Activated T-cell treated with anti-CD3 and anti-CD28 coated beads, Interleukin-2, amount 50 U/mL, for 1 hour (primary cell): ENCODE measurements around the gene ARNT2.

Source experiments
- DNase-seq: peaks from one replicate; pipeline ENCODE4 v3.0.0-alpha.2; 2020

Gene ARNT2

DNA sequence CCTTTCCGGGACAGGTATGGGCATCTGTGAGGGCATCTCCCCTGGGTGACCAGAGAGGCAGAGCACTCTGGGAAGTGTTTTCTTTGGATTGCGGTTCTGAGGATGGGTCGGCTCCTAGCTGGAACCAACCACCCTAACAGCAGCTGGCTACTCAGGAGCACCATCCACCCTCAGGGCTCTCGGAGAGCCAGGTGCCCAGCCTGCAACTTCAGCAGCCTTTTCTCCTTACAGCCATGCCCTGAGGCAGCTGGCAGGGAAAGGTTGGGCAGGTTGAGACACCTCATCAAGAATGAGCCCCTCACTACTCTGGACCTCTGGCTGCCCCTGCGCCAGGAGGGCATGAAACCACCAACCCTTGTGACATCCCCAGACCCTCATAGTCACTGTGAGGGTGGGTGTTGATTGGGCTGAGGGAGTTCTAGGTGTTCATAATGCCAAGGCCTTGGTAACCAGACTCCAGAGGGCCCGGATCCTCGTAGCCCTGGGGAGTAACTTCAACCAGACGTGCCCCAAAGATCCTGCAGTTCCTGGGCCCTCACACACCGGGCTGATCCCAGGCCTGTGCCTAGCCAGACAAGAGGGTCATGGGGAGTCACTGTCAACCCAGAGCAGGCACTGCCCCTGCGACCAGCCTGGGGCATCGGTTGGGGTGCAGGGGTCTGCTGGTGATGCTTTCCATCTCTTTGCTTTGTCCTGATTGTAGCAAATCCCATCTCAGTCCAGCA lies 176.5 kb downstream of the ARNT2 start:
- DNase-seq = no peak

- DNase-seq = no peak
These were observed 177.8 kb downstream of the ARNT2 start for GRCh38 chr15:80581976-80582375.

GRCh38 chr15:80582816-80583423 lies 178.7 kb downstream of the ARNT2 start:
- DNase-seq = no peak

DNA sequence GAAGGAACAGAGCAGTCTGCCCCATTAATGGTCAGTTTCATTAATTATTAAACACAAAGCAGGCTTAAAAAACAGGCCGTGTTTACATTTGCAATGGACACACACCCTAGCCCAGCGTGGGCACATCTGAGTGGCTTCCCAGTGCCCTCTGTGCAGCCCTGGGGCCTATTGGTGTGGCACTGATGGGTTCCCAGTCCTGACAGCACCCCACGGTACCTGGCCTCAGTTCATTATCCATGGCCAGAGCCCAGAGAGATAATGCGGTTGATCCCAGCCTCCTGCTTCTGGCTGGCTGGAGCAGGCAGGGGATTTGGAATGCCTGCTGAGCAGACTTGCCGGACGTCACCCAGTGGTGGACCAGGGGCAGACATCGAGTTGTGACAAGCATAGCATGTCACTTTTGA lies 180.4 kb downstream of the ARNT2 start:
- DNase-seq = no peak

GRCh38 chr15:80584973-80585525 lies 180.9 kb downstream of the ARNT2 start:
- no peak for DNase-seq

DNA sequence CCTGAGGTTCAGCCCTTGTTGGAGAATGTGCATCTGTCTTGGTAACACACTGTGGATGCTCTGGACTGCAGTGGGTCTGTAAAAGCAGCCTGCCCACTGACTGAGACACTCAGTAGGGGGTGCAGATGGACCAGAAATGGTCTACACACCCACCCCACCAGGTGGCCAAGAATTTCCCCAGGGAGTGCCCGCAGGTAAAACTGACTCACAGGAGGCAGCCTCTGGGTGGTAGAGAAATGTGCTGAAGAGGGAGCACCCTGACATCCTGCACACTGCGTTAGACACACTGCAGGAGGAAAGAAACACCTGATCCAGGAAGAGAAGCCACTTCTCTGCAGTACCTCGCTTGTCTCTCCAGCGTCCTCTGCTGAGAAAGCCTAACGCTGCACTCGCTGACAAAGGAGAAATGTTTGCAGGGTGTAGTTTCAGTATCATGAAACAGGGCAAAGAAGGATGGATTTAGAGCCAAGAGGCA lies 181.4 kb downstream of the ARNT2 start:
- DNase-seq = no peak

GRCh38 chr15:80586161-80586560 lies 182.0 kb downstream of the ARNT2 start:
- DNase-seq = no peak

DNA sequence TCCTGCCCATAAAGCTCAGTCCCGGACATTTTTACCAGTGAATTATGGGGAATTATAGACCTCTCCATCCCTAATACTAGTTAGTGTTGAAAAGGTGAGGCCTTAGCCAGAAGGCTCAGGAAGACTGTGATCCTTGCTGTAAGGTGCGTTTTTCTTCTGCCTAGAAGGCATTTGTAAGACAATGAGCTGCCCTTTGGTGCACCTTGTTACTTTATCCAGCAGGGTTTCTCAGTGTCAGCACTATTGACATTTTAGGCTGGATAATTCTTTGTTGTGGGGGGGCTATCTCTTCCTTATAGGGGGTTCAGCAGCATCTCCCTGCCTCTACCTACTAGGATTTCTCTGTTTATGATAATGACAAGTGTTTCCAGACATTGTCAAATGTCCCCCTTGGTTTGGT lies 182.8 kb downstream of the ARNT2 start:
- no peak for DNase-seq

DNA sequence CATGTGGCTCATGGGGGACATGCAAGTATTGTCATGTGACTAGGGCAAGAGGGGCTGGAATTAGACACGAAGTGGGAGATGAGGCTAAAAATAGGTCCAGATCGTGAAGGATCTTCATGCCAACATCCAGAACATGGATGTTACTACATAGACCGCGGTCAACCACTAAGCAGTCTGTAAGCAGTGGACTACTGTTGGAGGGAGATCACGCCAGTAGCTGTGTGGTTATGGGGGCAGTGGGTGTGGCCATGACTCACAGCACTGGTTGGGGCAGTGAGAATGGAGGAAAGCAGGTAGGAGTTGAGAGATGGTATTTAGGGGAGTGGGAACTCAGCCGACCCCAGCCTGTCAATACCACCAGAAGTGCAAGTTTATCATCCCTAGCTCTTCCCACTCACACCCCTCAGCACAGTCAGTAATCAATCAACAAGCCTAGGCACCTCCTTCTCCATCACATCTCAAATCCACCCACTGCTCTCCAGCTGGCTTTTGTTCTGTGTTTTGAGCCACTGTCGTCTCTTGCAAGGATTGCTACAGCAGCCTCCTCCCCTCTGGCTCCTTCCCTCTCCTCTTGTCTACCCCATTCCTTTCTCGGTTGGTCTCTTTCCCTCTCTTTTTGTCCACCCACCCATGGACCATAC lies 183.8 kb downstream of the ARNT2 start:
- DNase-seq = no peak

GRCh38 chr15:80588801-80589200 lies 184.6 kb downstream of the ARNT2 start:
- DNase-seq = no peak

- DNase-seq = no peak
These were observed 186.7 kb downstream of the ARNT2 start for GRCh38 chr15:80590761-80591355.

GRCh38 chr15:80591471-80591870 lies 187.3 kb downstream of the ARNT2 start:
- no peak for DNase-seq

GRCh38 chr15:80591938-80592825 lies 188.0 kb downstream of the ARNT2 start:
- no peak for DNase-seq

- DNase-seq = no peak
These were observed 189.4 kb downstream of the ARNT2 start for GRCh38 chr15:80593486-80594030.

DNA sequence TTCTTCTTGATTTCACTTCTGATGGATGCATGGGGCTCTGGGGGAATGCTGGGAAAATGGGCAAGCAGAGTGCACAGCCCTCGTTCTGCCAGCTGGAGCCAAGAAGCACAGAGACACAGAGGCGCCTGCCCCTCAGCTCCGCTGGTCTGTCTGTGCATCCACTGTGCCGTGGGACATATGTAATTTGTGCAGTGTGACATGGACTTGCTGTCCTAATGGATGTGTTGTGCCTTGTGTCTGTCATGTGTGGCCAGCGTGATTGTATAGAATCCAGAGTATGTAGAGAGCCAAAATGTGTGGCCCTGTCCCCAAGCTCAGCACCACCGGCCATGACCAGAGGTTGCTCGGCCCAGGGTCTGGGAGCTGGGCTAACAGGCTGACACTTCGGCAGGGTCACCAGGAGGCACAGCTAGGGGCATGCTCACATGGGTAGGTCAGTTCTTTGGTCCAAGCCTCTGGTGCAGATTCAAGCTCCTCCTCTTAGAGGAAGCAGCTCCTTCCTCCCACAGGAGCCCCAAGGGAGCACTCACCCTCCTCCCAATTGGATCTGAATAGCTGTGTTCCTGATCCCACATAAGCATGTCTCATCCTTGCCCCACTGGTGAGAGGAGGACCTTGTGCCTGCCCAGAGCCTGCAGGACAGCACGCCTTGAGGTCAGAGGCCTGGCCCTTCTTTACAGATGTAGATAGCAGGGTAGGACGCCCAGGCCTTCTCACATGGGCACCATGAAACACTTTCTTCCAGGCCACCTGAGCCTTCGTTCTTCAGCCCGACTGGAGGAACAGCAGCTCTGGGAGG lies 190.1 kb downstream of the ARNT2 start:
- no peak for DNase-seq

- DNase-seq = no peak
These were observed 191.2 kb downstream of the ARNT2 start for GRCh38 chr15:80595396-80595795.

GRCh38 chr15:80596521-80596976 lies 192.4 kb downstream of the ARNT2 start:
- no peak for DNase-seq

- DNase-seq = no peak
These were observed 192.9 kb downstream of the ARNT2 start for GRCh38 chr15:80597076-80597475.

DNA sequence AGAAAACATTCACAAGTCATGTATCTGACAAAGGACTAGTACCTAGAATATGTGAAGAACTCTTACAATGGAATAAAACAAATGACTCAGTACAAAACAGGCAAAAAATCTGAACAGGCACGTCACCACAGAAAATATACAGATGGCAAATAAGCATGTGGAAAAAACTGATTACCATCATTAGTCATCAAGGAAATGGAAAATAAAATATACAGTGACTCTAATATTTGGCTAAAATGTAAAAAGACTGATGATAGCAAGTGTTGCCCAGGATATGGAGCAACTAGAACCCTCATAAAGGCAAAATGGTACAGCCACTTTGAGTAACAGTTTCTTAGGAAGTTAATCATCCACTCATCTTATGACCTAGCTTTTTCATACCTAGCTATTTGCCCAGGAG lies 195.2 kb downstream of the ARNT2 start:
- no peak for DNase-seq

- no peak for DNase-seq
These were observed 196.4 kb downstream of the ARNT2 start for GRCh38 chr15:80600626-80601025.

GRCh38 chr15:80601256-80601655 lies 197.1 kb downstream of the ARNT2 start:
- DNase-seq = no peak
